ENCODE measurements around the gene PTTG1IP. TPM values are rescaled to one million over a fixed set of nuclear protein-coding genes. Genes with fewer than 3 reads are reported as not detected.

Gene PTTG1IP
- total RNA-seq, 4 donors from 2014 or later = 108 to 202 (median 146) TPM

- Histone ChIP-seq H3K4me1 (no peaks in the 10 kb centered on the region), H3K27me3 (no peaks in the 10 kb centered on the region), H3K27ac (no peak overlapping the region), H3K4me3 (no peak overlapping the region), H3K9me3 (no peaks in the 10 kb centered on the region), H3K36me3 (no peaks in the 10 kb centered on the region)
- no peak for DNase-seq
- intact Hi-C loops (cut with DNase I; ENCODE audit: low total_unique reads) = no loop called here
- TF ChIP-seq POLR2A (IDR thresholded peaks at IDR 0.05) = no peak
- TF ChIP-seq, protein P1, sequence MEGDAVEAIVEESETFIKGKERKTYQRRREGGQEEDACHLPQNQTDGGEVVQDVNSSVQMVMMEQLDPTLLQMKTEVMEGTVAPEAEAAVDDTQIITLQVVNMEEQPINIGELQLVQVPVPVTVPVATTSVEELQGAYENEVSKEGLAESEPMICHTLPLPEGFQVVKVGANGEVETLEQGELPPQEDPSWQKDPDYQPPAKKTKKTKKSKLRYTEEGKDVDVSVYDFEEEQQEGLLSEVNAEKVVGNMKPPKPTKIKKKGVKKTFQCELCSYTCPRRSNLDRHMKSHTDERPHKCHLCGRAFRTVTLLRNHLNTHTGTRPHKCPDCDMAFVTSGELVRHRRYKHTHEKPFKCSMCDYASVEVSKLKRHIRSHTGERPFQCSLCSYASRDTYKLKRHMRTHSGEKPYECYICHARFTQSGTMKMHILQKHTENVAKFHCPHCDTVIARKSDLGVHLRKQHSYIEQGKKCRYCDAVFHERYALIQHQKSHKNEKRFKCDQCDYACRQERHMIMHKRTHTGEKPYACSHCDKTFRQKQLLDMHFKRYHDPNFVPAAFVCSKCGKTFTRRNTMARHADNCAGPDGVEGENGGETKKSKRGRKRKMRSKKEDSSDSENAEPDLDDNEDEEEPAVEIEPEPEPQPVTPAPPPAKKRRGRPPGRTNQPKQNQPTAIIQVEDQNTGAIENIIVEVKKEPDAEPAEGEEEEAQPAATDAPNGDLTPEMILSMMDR (IDR thresholded peaks at IDR 0.05) = no peak
Observed at GRCh38 chr21:44903050-44903685, 29.7 kb upstream of the PTTG1IP start.

DNA sequence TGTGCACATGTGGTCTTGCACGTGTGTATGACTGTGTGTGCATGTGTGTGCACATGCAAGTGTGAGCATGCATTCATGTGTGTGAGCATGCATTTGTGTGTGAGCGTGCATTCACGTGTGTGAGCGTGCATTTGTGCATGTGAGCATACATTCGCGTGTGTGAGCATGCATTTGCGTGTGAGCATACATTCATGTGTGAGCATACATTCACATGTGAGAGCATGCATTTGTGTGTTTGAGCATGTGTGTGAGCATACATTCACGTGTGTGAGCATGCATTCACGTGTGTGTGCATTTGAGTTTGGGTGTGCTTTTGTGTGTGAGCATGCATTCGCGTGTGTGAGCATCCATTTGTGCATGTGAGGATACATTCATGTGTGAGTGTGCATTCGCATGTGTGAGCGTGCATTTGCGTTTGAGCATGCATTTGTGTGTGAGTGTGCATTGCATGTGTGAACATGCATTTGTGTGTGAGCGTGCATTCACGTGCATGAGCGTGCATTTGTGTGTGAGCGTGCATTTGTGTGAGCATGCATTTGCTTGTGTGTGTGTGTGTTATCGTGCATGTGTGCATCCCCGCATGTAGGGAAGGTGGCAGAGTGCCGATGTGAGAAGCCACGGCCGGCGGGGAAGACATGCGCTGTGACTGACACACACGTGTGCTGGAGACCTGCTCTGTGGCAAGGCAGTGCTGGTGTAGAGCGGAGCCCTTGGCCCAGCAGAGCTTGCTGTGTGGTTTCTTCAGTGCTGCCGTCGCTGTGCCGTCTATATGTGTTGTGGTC, 29.0 kb upstream of the PTTG1IP start:
- intact Hi-C loops (cut with DNase I; ENCODE audit: low total_unique reads) = no loop called here
- Histone ChIP-seq H3K4me3 (no peak overlapping the region), H3K4me1 (no peaks in the 10 kb centered on the region), H3K9me3 (no peaks in the 10 kb centered on the region), H3K36me3 (no peaks in the 10 kb centered on the region), H3K27ac (no peak overlapping the region), H3K27me3 (no peaks in the 10 kb centered on the region)
- TF ChIP-seq, protein P1 (IDR thresholded peaks at IDR 0.05) = no peak
- no peak for TF ChIP-seq POLR2A (IDR thresholded peaks at IDR 0.05)
- DNase-seq = no peak

GRCh38 chr21:44901391-44902074, 28.0 kb upstream of the PTTG1IP start:
- no peaks in the 10 kb centered on the region for H3K27me3 ChIP-seq
- no peak for DNase-seq
- H3K4me1 ChIP-seq = no peaks in the 10 kb centered on the region
- intact Hi-C loops (cut with DNase I; ENCODE audit: low total_unique reads) = no loop called here
- TF ChIP-seq, protein P1 (IDR thresholded peaks at IDR 0.05) = no peak
- no peak for TF ChIP-seq POLR2A (IDR thresholded peaks at IDR 0.05)
- H3K27ac ChIP-seq = no peak overlapping the region
- no peaks in the 10 kb centered on the region for H3K9me3 ChIP-seq
- H3K4me3 ChIP-seq = no peak overlapping the region
- no peaks in the 10 kb centered on the region for H3K36me3 ChIP-seq

- H3K9me3 ChIP-seq = no peaks in the 10 kb centered on the region
- no peak for TF ChIP-seq POLR2A (IDR thresholded peaks at IDR 0.05)
- TF ChIP-seq, protein P1 (IDR thresholded peaks at IDR 0.05) = no peak
Observed at GRCh38 chr21:44900559-44901251, 27.2 kb upstream of the PTTG1IP start.

More at GRCh38 chr21:44900559-44901251, 27.2 kb upstream of the PTTG1IP start:
- no peak overlapping the region for H3K27ac ChIP-seq
- intact Hi-C loops (cut with DNase I; ENCODE audit: low total_unique reads) = no loop called here
- H3K27me3 ChIP-seq = no peaks in the 10 kb centered on the region
- H3K4me3 ChIP-seq = no peak overlapping the region
- no peak for DNase-seq
- no peaks in the 10 kb centered on the region for H3K4me1 ChIP-seq
- no peaks in the 10 kb centered on the region for H3K36me3 ChIP-seq

Data from uterus (tissue), 4 donors.